HEK293 (cell line): ENCODE measurements around the gene RINL.
"Not testable (repeated sequence)": the region's sequence is repeated elsewhere in the genome, so short reads cannot be mapped to it uniquely, and the experiment has no call there.

Experiments used
- CTCF ChIA-PET: fragments of 350-600 bp; formaldehyde crosslinking; extraction: SDS; loops from one replicate; lab custom pipeline; 2021; ENCODE audit warnings: antibody characterized with exemption; lab: Yijun Ruan, JAX
- POLR2A ChIA-PET: fragments of 300-600 bp; formaldehyde crosslinking; extraction: SDS; loops from one replicate; lab custom pipeline; 2020; ENCODE audit warnings: antibody characterized with exemption, inconsistent platforms; lab: Yijun Ruan, JAX
- H3K27ac ChIP-seq: fragments of 200-500 bp; sonication (Bioruptor generic); 2 replicates; pipeline ENCODE4 v1.5.1; 2014; ENCODE audit warnings: low read depth, low read length, control low read depth, inconsistent platforms; ENCODE audit errors: extremely low read depth
- H3K36me3 ChIP-seq, 2 experiments: fragments of 200-500 bp in 1 of 2; sonication (Bioruptor generic) in 1 of 2; 1 replicate in 1 of 2; 2 replicates in 1 of 2; pipeline ENCODE4 v1.5.1; 2014 to 2017; ENCODE audit warnings: inconsistent platforms in 2 of 2, low read length in 2 of 2; ENCODE audit not compliant: control insufficient read depth in 2 of 2, insufficient read depth in 1 of 2
- H3K4me1 ChIP-seq: fragments of 200-500 bp; sonication (Bioruptor generic); 2 replicates; pipeline ENCODE4 v1.5.1; 2014; ENCODE audit warnings: mild to moderate bottlenecking, low read length, inconsistent platforms; ENCODE audit not compliant: control insufficient read depth, insufficient read depth
- H3K4me3 ChIP-seq: 2 replicates; pipeline ENCODE4 v1.5.1; 2011; ENCODE audit warnings: low read depth, mild to moderate bottlenecking, control low read depth, low read length, moderate library complexity
- H3K9me3 ChIP-seq: fragments of 200-500 bp; sonication (Bioruptor generic); 2 replicates; pipeline ENCODE4 v1.5.1; 2014; ENCODE audit warnings: low read depth, low read length, inconsistent platforms; ENCODE audit not compliant: control insufficient read depth, insufficient read depth
- GLIS1 ChIP-seq: fragments of 450-650 bp; formaldehyde crosslinking; IDR thresholded peaks from 2 replicates; pipeline ENCODE4 v1.5.1; 2016; ENCODE audit warnings: missing biosample characterization, missing genetic modification characterization
- KLF1 ChIP-seq: fragments of 450-650 bp; formaldehyde crosslinking; IDR thresholded peaks from 2 replicates; pipeline ENCODE4 v1.5.1; 2016; ENCODE audit warnings: missing biosample characterization, missing genetic modification characterization
- KLF17 ChIP-seq: fragments of 450-650 bp; formaldehyde crosslinking; IDR thresholded peaks from 2 replicates; pipeline ENCODE4 v1.5.1; 2016; ENCODE audit warnings: missing biosample characterization, missing genetic modification characterization
- KLF9 ChIP-seq: fragments of 450-650 bp; formaldehyde crosslinking; IDR thresholded peaks from 2 replicates; pipeline ENCODE4 v1.5.1; 2016; ENCODE audit warnings: missing biosample characterization, missing genetic modification characterization, low read depth
- MZF1 ChIP-seq: fragments of 450-650 bp; formaldehyde crosslinking; IDR thresholded peaks from 2 replicates; pipeline ENCODE4 v1.5.1; 2017; ENCODE audit warnings: missing biosample characterization, missing genetic modification characterization, borderline replicate concordance
- RBAK ChIP-seq: fragments of 450-650 bp; formaldehyde crosslinking; IDR thresholded peaks from 2 replicates; pipeline ENCODE4 v1.5.1; 2016; ENCODE audit warnings: missing biosample characterization, missing genetic modification characterization
- SP7 ChIP-seq: fragments of 450-650 bp; formaldehyde crosslinking; IDR thresholded peaks from 2 replicates; pipeline ENCODE4 v1.5.1; 2016; ENCODE audit warnings: missing biosample characterization, missing genetic modification characterization
- ZBTB8A ChIP-seq: fragments of 450-650 bp; formaldehyde crosslinking; IDR thresholded peaks from 2 replicates; pipeline ENCODE4 v1.5.1; 2016; ENCODE audit warnings: missing biosample characterization, missing genetic modification characterization
- ZFHX2 ChIP-seq: fragments of 450-650 bp; formaldehyde crosslinking; conservative IDR thresholded peaks from 2 replicates; pipeline ENCODE4 v1.5.1; 2016; ENCODE audit warnings: missing biosample characterization, missing genetic modification characterization
- ZIC2 ChIP-seq: fragments of 450-650 bp; formaldehyde crosslinking; IDR thresholded peaks from 2 replicates; pipeline ENCODE4 v1.5.1; 2016; ENCODE audit warnings: missing biosample characterization, missing genetic modification characterization
- ZNF112 ChIP-seq: fragments of 450-650 bp; formaldehyde crosslinking; IDR thresholded peaks from 2 replicates; pipeline ENCODE4 v1.5.0; 2017; ENCODE audit warnings: missing biosample characterization, missing genetic modification characterization
- ZNF121 ChIP-seq: fragments of 450-650 bp; formaldehyde crosslinking; IDR thresholded peaks from 2 replicates; pipeline ENCODE4 v1.5.1; 2016; ENCODE audit warnings: missing biosample characterization, missing genetic modification characterization
- ZNF169 ChIP-seq: fragments of 450-650 bp; formaldehyde crosslinking; IDR thresholded peaks from 2 replicates; pipeline ENCODE4 v1.5.1; 2016; ENCODE audit warnings: missing biosample characterization, missing genetic modification characterization
- ZNF202 ChIP-seq: fragments of 450-650 bp; formaldehyde crosslinking; IDR thresholded peaks from 2 replicates; pipeline ENCODE4 v1.5.1; 2016; ENCODE audit warnings: missing biosample characterization, missing genetic modification characterization, borderline replicate concordance
- ZNF211 ChIP-seq: fragments of 450-650 bp; formaldehyde crosslinking; IDR thresholded peaks from 2 replicates; pipeline ENCODE4 v1.5.1; 2016; ENCODE audit warnings: low read depth, missing biosample characterization, missing genetic modification characterization
- ZNF37A ChIP-seq: fragments of 450-650 bp; IDR thresholded peaks from 2 replicates; pipeline ENCODE4 v1.5.1; 2018; ENCODE audit warnings: missing biosample characterization, missing genetic modification characterization
- ZNF610 ChIP-seq: fragments of 450-650 bp; formaldehyde crosslinking; IDR thresholded peaks from 2 replicates; pipeline ENCODE4 v1.5.1; 2016; ENCODE audit warnings: missing biosample characterization, missing genetic modification characterization, borderline replicate concordance
- ZNF664 ChIP-seq: fragments of 450-650 bp; formaldehyde crosslinking; IDR thresholded peaks from 2 replicates; pipeline ENCODE4 v1.5.1; 2016; ENCODE audit warnings: missing biosample characterization, missing genetic modification characterization

RINL gene

DNA sequence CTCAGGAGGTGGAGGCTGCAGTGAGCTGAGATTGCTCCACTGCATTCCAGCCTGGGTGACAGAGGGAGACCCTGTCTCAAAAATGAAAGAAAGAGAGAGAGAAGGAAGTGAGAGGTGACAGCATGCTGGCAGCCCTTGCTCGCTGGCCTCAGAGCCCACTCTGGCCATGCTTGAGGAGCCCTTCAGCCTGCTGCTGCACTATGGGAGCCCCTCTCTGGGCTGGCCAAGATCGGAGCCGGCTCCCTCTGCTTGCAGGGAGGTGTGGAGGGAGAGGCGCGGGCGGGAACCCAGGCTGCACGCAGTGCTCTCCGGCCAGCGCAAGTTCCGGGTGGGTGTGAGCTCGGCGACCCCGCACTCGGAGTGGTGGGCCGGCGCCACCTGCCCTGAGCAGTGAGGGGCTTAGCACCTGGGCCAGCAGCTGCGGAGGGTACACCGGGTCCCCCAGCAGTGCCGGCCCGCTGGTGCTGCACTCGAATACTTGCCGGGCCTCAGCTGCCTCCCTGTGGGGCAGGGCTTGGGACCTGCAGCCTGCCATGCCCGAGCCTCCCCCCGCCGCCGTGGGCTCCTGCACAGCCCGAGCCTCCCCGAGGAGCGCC, 56.7 kb downstream of the RINL start:
- not testable (repeated sequence) for H3K27ac ChIP-seq, H3K9me3 ChIP-seq, H3K4me1 ChIP-seq, H3K4me3 ChIP-seq
- TF ChIP-seq ZNF202 (tag by site-specific recombination) (peak; percentile 47; the same call in 1 of the 2 replicates), ZBTB8A (tag by site-specific recombination) (peak; percentile 39; the same call in 1 of the 2 replicates), ZNF112 (0 out of 2 replicates have a peak, but pooled peaks have one; percentile 22), RBAK (tag by site-specific recombination) (peak; percentile 92), ZNF169 (peak; percentile 84; the same call in 1 of the 2 replicates), ZNF211 (0 out of 2 replicates have a peak, but pooled peaks have one; percentile 55), ZNF610 (tag by site-specific recombination) (peak; percentile 87), KLF9 (tag by site-specific recombination) (peak; percentile 26; the same call in 1 of the 2 replicates)
- POLR2A ChIA-PET: interaction anchor here (0.6 to 1.6 kb wide), 4 partner anchors 10 to 531 kb away, joined by 3 to 9 read pairs (median 4); partner anchors contain the start of gene ECH1
- CTCF ChIA-PET: interaction anchor here (0.7 to 1.1 kb wide), 2 partner anchors 14 to 184 kb away, joined by 3 to 4 read pairs; no protein-coding TSS in a partner anchor
- peaks cover 12 to 29% of the 10 kb centered on the region in 2 experiments; a peak in 2 of 3 replicates for H3K36me3 ChIP-seq

DNA sequence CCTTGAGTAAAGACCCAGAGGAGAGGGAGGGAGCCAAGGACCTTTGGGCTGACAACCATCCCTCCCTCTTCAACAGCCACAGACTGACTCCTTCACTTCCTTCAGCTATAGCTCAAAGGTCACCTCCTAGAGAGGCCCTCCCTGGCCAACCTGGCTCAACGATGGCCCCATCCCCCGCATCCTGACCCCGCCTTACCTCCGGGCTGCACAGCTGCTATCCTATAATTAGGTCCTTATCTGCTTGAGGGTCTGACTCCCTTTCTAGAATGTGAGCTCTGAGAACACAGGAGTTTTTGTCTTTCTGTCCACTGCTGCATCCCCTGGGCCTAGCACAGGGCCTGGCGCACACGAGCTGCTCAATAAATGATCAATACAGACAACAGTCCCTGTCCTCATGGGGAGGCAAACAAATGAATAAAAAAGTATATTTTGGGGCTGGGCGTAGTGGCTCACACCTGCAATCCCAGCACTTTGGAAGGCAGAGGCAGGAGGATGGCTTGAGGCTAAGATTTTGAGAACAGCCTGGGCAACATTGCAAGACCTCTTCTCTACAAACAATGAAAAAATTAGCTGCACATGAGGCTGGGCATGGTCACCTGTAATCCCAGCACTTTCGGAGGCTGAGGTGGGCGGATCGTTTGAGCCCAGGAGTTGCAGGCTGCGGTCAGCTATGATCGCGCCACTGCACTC, 58.7 kb downstream of the RINL start:
- H3K36me3 ChIP-seq: peaks cover 19 to 33% of the 10 kb centered on the region in 2 experiments
- no peak overlapping the region for H3K4me3 ChIP-seq
- POLR2A ChIA-PET: interaction anchor here (0.5 to 1.6 kb wide), 7 partner anchors 11 to 400 kb away, joined by 3 to 6 read pairs (median 4); partner anchors contain the start of genes ECH1 and HNRNPL
- CTCF ChIA-PET: interaction anchor here (1.2 kb wide), 1 partner anchor 50 kb away, joined by 3 read pairs; no protein-coding TSS in a partner anchor
- H3K9me3 ChIP-seq: no peaks in the 10 kb centered on the region
- peak overlapping the region; percentile 17; the same call in 1 of the 2 replicates for H3K27ac ChIP-seq
- TF ChIP-seq KLF1 (tag by site-specific recombination) (peak; percentile 59), KLF17 (tag by site-specific recombination) (0 out of 2 replicates have a peak, but pooled peaks have one; percentile 26), GLIS1 (tag by site-specific recombination) (peak; percentile 37; the same call in 1 of the 2 replicates), ZNF37A (tag by site-specific recombination) (no peak), ZNF664 (0 out of 2 replicates have a peak, but pooled peaks have one; percentile 21), MZF1 (tag by site-specific recombination) (no peak), ZNF121 (tag by site-specific recombination) (peak; percentile 92), ZIC2 (tag by site-specific recombination) (no peak), ZFHX2 (tag by site-specific recombination) (0 out of 2 replicates have a peak, but pooled peaks have one; percentile 17), SP7 (peak; percentile 62; the same call in 1 of the 2 replicates)
- H3K4me1 ChIP-seq: peaks cover 7% of the 10 kb centered on the region
